ENCODE results near the gene REV3L.
A peak's percentile ranks its signal among the peaks of the same experiment; 100 is the strongest.

REV3L gene

DNA sequence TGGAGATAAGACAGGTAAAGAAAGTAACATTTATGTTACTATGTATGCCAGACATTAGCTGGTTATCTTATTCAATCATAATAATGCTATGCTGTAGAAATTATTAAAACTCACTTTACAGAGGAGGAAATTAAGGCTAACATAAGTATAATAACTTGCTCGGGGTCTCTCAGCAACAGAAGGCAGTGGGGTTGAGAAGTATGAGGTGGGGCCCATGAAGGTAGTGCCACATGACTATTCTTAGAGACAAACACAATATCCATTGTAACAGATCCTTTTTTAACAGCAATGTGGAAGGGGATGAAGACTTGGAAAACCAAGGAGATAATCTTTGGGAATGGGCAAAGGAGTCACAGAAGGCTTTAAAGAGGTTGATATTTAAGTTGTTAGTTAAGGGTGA is 11.5 kb downstream of the REV3L start:
- Mint-ChIP-seq H3K9me3 (no peaks in the 10 kb centered on the region), H3K27me3 (ENCODE audit: low read depth) (no peaks in the 10 kb centered on the region), H3K27ac (peak overlapping the region in 1 of 3 experiments; percentile 32), H3K4me3 (no peak overlapping the region), H3K4me1 (peaks cover 38% of the 10 kb centered on the region), H3K36me3 (ENCODE audit: low read depth) (peaks cover 13% of the 10 kb centered on the region)
- TF ChIP-seq, protein P1, sequence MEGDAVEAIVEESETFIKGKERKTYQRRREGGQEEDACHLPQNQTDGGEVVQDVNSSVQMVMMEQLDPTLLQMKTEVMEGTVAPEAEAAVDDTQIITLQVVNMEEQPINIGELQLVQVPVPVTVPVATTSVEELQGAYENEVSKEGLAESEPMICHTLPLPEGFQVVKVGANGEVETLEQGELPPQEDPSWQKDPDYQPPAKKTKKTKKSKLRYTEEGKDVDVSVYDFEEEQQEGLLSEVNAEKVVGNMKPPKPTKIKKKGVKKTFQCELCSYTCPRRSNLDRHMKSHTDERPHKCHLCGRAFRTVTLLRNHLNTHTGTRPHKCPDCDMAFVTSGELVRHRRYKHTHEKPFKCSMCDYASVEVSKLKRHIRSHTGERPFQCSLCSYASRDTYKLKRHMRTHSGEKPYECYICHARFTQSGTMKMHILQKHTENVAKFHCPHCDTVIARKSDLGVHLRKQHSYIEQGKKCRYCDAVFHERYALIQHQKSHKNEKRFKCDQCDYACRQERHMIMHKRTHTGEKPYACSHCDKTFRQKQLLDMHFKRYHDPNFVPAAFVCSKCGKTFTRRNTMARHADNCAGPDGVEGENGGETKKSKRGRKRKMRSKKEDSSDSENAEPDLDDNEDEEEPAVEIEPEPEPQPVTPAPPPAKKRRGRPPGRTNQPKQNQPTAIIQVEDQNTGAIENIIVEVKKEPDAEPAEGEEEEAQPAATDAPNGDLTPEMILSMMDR (IDR thresholded peaks at IDR 0.05; ENCODE audit: unreplicated experiment in 3 of 3) = no peak

DNA sequence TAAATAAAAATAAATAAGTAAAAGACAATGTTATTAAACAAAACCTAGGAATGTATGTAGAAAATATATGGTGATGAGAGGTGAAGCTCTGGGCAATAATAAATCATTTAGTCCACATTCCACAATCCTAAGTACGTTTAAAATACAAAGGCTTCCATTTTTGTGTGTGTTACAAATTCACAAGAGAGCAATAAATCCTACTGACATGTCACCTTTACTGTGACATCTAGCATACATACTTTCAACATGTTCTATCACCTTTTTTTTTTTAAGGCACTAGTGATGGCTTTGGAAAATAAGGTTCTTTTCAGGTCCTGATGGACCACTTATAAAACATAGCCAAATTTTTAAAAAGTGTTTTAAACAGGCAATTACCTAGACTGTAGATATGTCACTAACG is 12.0 kb downstream of the REV3L start:
- Mint-ChIP-seq H3K36me3 (ENCODE audit: low read depth) (peaks cover 13% of the 10 kb centered on the region), H3K27me3 (ENCODE audit: low read depth) (no peaks in the 10 kb centered on the region), H3K4me3 (no peak overlapping the region), H3K9me3 (no peaks in the 10 kb centered on the region), H3K27ac (no peak overlapping the region), H3K4me1 (peaks cover 38% of the 10 kb centered on the region)
- TF ChIP-seq, protein P1 (IDR thresholded peaks at IDR 0.05; ENCODE audit: unreplicated experiment in 3 of 3) = no peak

DNA sequence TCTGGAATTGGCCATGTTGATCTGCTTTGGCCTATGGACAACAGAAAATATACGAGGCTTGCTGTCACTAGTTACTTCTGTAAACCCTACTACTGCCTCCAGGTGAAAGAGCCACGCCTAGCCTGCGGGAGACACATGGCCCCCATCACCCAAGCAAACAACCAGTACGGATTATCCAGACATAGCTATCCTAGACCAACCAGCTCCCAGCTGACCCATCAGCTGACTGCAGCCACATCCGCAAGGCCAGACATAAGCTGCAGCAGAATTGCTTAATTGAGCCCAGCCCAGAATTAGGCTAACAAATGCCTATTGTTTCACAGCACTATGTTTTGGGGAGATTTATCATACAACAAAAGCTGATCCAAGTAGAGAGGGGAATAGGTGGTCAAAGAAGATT is 13.5 kb downstream of the REV3L start:
- Mint-ChIP-seq H3K27ac (peak overlapping the region in 1 of 3 experiments; percentile 60), H3K4me3 (no peak overlapping the region), H3K36me3 (ENCODE audit: low read depth) (peaks cover 13% of the 10 kb centered on the region), H3K9me3 (no peaks in the 10 kb centered on the region), H3K4me1 (peaks cover 36% of the 10 kb centered on the region), H3K27me3 (ENCODE audit: low read depth) (no peaks in the 10 kb centered on the region)
- TF ChIP-seq, protein P1 (IDR thresholded peaks at IDR 0.05; ENCODE audit: unreplicated experiment in 3 of 3) = no peak

DNA sequence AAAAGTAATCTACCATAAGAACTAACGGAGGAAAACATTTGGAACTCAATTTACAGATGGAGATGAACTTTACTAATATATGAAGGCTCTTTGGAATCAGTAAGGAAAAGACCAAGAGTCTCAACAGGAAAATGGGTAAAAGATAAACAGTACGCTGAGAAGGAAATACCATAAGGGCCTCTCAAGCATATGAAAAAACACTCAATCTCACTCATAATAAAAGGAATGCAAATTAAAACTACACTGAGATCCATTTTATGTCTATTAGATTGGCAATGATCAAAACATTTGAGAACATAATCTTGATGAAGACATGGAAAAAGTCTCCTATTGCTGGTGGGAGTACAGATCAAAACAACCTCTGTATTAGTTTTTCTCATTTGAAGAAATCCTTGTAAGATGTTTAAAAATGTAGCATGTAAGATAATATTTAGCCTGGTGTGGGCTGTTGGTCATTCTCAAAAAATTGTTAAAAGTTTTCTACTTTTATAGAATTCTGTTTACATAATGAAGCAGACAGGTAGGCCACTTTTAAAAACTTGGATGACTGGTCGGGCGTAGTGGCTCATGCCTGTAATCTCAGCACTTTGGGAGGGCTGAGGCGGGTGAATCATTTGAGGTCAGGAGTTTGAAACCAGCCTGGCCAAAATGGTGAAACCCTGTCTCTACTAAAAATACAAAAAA is 14.5 kb downstream of the REV3L start:
- Mint-ChIP-seq H3K36me3 (ENCODE audit: low read depth) (peaks cover 13% of the 10 kb centered on the region), H3K4me1 (peaks cover 32% of the 10 kb centered on the region), H3K4me3 (no peak overlapping the region), H3K9me3 (no peaks in the 10 kb centered on the region), H3K27ac (peak overlapping the region in 2 of 3 experiments; percentile 26 to 73), H3K27me3 (ENCODE audit: low read depth) (no peaks in the 10 kb centered on the region)
- TF ChIP-seq, protein P1 (IDR thresholded peaks at IDR 0.05; ENCODE audit: unreplicated experiment in 3 of 3) = no peak

DNA sequence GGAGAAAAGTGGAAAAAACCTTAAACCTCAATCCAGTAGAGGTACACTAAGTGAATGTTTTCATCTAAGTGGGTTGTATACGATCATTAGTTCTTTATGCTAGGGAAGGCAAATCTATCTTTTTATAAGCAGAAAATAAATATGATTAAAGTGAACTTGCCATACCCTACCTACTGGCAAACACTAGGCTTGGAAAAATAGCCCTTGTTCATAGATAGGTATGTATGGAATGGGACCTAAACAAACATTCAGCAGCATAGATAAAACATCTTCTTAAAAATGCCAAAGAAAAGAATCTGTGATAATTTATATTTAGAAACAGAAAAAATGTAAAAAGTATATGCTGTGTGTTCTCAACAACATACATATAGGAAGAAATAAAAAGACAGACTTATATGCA is 18.8 kb downstream of the REV3L start:
- H3K4me1 Mint-ChIP-seq = peaks cover 14% of the 10 kb centered on the region
- H3K27me3 Mint-ChIP-seq (ENCODE audit: low read depth) = no peaks in the 10 kb centered on the region
- TF ChIP-seq, protein P1 (IDR thresholded peaks at IDR 0.05; ENCODE audit: unreplicated experiment in 3 of 3) = no peak
- no peak overlapping the region for H3K4me3 Mint-ChIP-seq
- no peak overlapping the region for H3K27ac Mint-ChIP-seq
- H3K9me3 Mint-ChIP-seq = peaks cover 22% of the 10 kb centered on the region
- peaks cover 47% of the 10 kb centered on the region for H3K36me3 Mint-ChIP-seq (ENCODE audit: low read depth)

DNA sequence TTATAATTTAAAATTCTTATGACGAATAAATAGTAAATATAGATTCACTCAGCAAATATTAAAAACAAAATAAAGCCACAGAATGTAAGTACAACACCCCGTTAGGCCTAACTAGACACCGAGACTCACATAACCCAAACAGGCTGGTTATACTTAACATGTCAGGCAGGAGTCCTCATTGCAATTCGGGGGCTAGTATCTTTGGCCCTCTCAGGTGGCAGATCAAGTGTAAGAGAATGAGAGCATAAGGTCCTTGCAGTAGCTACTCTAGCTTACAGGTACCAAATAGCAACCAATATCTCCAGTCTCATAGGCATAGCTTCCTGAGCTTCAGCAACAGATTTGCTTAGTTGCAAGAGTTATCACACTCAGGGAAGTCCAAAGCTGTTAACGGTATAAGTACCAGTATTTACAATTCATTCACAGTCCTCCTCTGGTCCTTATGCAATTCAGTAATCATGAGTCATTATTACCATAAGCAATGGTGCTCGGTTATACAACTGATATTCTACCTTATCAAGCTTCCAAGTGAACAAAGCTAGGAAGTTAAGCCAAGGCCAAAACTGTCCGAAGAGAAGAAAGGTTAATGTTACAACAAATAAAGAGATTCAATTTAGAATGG is 20.1 kb downstream of the REV3L start:
- Mint-ChIP-seq H3K4me1 (peaks cover 6% of the 10 kb centered on the region), H3K27ac (no peak overlapping the region), H3K4me3 (no peak overlapping the region), H3K36me3 (ENCODE audit: low read depth) (peaks cover 58% of the 10 kb centered on the region), H3K9me3 (peaks cover 35% of the 10 kb centered on the region), H3K27me3 (ENCODE audit: low read depth) (no peaks in the 10 kb centered on the region)
- TF ChIP-seq, protein P1 (IDR thresholded peaks at IDR 0.05; ENCODE audit: unreplicated experiment in 3 of 3) = no peak
